GM12872 (cell line): ENCODE results near the gene PGBD2.

ENCODE experiments used
- TF ChIP-seq, protein P1 (sequence below): IDR thresholded peaks from 3 replicates; pipeline ENCODE4 v1.5.1; 2011; ENCODE audit warnings: low read depth, mild to moderate bottlenecking, low read length, moderate library complexity; ENCODE audit not compliant: insufficient read depth

Gene PGBD2

GRCh38 chr1:248894837-248895236, 11.2 kb upstream of the PGBD2 start:
- TF ChIP-seq, protein P1, sequence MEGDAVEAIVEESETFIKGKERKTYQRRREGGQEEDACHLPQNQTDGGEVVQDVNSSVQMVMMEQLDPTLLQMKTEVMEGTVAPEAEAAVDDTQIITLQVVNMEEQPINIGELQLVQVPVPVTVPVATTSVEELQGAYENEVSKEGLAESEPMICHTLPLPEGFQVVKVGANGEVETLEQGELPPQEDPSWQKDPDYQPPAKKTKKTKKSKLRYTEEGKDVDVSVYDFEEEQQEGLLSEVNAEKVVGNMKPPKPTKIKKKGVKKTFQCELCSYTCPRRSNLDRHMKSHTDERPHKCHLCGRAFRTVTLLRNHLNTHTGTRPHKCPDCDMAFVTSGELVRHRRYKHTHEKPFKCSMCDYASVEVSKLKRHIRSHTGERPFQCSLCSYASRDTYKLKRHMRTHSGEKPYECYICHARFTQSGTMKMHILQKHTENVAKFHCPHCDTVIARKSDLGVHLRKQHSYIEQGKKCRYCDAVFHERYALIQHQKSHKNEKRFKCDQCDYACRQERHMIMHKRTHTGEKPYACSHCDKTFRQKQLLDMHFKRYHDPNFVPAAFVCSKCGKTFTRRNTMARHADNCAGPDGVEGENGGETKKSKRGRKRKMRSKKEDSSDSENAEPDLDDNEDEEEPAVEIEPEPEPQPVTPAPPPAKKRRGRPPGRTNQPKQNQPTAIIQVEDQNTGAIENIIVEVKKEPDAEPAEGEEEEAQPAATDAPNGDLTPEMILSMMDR = no peak

GRCh38 chr1:248897412-248898337, 8.4 kb upstream of the PGBD2 start:
- TF ChIP-seq, protein P1 = no peak

DNA sequence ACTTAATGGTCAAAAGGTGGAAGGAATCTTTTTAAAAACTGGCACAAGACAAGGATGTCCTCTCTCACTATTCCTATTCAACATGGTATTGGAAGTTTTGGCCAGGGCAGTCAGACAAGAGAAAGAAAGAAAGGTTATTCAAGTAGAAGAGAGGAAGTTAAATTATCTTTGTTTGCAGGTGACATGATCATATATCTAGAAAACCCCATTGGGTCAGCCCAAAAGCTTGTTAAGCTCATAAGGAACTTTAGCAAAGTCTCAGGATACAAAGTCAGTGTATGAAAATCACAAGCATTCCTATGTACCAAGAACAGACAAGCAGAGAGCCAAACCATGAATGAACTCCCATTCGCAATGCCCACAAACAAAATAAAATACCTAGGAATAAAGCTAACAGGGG, 5.4 kb upstream of the PGBD2 start:
- TF ChIP-seq, protein P1 = no peak

- TF ChIP-seq, protein P1 = no peak
Measured at GRCh38 chr1:248901578-248901977, 4.5 kb upstream of the PGBD2 start.

DNA sequence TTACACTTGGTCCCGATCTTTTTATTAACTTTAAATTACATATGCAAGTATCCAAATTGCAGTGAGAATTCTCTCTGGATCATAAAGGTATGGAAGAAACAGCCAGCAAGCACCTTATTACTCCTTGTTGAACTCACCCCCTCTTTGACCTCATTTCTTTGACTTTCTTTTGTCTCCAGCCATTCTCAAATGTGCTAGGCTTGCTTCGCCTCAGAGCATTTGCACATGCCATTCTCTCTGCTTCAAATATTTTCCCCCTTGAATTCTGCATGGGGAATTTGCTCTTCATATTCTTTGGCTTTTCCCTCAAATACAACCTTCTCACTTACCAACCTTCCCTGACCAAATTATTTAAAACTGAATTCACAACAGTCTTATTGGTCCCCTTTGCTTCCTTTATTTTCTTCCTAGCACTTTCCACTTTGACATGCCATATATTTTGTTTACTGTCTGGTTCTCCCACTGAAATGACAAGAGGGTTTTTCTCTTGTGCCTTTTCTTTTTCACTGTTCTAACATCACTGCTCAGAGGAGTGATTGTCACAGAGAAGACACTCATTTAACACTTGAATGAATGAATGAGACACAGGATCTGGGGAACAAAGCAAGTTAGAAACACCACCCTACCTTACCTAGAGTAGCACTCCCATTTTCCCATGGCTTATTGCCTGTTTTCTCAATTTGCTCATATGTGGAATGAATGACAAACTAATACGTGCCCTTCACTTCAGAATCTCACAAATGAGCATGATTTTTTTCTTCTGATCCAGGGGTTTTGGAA, 1.4 kb upstream of the PGBD2 start:
- TF ChIP-seq, protein P1 = no peak

GRCh38 chr1:248905662-248906008, 400 bp upstream of the PGBD2 start:
- TF ChIP-seq, protein P1 = no peak
